OCI-M2 (cell line): ENCODE measurements around the gene SPATA33.

ENCODE experiments used
- DNase-seq: peaks from one replicate; lab custom pipeline; 2025; ENCODE audit not compliant: unreplicated experiment; lab: John Stamatoyannopoulos, UW

SPATA33 gene

DNA sequence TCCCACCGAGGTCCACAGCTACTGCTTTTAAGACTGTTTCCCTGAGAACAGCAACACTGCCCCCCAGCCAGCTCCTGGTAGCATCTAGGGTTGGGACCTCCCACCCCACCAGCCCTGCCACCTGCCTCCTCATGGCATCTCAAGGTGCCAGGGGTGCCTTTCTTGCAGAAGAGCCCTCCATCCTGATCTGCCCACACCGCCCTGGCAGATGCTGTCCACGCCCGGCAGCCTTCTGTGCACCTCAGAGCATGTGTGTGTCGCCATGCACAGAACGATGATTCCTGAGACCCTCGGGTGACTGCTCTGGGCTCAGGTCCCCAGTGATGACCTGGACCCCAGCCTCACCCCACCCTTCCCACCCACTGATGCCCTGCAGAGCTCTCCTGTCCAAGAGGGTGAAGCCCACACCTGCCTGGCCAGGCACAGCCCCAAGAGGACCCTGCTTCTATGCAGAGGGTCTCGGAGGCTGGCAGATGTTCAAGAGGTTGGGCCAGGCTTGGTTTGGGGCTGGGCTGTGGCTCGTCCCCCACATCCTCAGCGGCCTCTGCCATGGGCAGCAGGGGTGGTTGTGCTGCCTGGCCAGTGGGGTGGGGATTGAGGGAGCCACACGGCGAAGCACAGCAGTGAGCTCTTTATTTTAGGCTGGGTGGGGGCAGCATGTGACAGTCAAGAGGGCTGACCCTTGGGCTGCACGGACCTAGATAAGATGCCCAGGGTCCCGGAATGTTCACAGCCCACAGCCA lies 49.1 kb downstream of the SPATA33 start:
- DNase-seq = no peak

DNA sequence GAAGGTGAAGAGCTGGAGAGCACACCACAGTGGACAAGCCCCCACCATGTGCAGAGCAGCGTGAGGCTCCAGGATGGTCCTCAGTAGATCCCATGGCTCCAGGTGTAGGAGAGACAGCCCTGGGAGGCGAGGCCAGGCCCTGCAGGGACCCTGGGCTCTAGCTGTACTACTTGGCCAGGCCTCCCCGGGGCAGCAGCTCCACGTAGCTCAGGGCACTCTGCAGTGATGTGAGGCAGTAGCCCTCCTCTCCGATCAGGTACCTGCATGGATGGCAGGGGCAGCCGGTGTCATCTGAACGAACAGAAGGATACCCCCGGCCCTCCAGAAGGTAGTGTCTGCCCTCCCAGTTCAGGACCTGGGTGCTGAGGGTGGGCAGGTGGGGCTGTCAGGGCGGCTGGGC lies 50.1 kb downstream of the SPATA33 start:
- DNase-seq = no peak

DNA sequence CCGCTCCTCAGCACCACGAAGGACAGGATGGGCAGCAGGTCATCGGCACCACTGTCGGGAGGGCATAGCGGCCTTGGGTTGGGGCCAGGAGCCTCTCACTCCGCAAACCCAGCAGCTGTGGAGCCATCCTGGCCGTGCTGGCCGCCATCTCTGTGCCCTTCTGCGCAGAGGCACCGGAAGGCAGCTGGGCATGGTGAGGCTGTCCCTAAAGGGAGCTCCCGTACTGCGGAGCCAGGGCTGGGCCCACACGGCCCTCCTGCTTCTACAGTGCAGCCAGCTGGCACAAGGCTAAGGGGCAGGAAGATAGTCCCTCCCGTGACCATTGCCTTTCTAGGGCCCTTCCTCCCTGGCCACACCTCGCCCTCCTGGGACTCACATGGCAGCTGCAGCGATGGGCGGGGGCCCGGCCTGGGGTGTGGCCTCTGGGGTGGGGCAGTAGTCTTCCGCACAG lies 50.9 kb downstream of the SPATA33 start:
- DNase-seq = no peak

DNA sequence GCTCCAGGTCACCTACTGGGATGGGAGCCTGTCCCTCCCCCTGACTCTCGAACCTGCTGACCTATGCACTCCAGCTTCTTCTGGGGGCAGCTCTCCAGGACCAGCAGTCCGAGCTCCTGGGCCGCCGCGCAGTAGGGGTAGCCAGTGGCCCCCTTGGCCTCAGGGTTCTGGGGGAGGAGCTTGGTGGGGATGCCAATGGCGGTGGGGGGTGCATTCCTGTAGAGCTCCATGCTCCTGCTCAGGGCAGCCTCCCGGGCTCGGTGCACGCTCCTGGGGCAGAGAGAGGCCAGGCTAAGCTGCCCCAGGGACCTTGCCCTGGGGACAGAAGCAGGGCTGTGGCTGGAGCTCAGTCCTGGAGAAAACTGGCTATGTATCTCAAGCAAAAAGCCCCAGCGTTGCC lies 51.5 kb downstream of the SPATA33 start:
- DNase-seq = no peak

DNA sequence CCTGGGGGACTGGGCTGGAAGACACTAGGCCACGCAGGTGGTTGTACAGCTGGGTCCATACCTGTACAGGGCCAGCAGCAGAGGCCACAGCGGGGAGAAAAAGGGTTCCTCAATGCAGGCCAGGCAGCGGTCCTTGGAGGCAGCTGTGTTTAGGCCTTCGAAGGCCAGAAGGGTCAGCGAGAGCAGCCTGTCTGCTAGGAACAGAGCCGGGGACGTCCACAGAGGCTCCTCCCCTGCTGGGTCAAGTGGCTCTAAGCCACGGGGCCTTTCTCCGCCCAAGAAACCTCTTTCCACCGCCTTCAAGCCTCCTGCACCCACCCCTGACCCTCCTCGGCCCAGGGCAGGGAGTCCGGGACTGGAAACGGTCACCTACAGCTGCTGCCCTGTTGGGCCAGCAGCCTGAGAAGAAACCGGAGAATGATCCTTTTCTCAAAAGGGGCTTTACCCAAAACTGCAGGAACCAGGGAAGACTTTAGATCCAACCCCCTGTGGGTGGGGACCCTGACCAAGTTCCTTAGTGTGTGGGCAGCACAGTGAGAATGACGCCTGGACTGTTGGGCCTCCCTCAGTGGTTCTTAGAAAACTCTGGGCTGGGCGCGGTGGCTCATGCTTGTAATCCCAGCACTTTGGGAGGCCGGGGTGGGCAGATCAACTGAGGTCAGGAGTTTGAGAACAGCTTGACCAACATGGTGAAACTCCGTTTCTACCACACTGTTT lies 52.2 kb downstream of the SPATA33 start:
- no peak for DNase-seq

DNA sequence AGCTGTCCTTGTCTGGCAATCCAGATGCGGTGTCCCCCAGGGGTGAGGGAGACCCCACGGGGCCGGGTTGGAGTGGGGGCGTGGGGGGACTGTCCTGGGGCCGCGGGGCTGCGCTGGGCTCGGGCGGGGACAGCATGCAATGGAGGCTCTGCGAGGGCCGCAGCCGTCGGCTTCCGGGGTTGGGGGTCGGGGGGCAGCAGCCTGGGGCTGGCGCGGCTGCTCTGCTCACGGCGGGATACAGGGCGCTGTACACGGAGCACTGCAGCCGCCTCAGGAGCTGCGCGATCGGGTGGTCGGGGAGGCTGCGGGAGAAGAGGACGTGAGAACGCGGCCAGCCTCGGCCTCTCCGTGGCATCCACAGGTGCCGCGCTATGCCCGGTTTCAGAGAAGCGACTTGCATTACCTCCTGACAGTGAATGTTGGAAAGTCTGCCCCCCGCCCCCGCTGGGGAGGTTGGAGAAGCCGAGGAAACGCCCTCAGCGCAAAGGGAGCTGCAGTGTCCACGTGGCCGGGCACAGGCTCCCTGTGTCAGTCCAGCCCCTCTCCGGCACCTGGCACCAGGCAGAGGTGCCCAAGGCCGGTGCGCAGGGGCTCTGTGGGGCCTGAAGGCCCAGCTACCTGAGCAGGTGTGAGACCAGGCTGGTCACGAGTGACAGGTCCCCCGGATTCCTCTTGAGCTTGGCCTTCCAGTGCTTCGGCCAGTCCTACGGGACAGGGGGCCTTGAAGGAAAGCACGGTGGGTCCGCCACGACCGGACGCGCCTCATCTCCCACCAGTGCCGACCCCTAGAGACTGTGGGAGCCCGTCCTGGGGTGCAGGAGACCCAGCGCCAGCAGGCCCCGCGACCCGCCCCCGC lies 53.3 kb downstream of the SPATA33 start:
- no peak for DNase-seq

DNA sequence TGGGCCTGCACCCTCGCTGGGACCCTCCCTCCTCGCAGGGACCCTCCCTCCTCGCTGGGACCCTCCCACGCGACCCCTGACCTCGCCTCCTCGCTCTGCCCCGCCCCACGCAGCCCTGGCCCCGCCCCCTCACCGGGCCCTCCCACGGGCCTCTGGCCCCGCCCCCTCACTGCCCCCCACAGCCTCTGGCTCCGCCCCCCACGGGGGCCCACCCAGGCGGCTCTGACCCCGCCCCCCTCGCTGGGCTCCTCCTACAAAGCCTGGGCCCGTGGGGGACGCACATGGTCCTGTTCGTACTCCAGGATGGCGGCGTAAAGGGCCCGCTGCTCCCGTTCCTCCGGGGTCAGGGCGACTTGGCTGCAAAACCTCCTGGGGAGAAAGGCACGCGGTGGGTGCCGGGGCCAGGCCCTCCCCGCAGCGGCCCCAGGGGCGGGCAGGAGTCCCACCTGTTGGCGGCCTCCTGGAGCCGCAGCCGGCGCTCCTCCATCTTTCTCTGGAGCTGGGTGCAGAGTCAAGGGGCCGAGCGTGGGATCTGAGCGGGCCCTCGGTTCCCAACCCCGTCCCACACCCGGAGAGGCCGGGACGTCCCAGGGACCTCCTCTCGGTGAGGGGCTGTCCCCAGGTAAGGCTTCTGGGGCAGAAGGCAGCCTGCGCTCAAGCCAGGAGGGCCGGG lies 54.1 kb downstream of the SPATA33 start:
- DNase-seq = no peak

DNA sequence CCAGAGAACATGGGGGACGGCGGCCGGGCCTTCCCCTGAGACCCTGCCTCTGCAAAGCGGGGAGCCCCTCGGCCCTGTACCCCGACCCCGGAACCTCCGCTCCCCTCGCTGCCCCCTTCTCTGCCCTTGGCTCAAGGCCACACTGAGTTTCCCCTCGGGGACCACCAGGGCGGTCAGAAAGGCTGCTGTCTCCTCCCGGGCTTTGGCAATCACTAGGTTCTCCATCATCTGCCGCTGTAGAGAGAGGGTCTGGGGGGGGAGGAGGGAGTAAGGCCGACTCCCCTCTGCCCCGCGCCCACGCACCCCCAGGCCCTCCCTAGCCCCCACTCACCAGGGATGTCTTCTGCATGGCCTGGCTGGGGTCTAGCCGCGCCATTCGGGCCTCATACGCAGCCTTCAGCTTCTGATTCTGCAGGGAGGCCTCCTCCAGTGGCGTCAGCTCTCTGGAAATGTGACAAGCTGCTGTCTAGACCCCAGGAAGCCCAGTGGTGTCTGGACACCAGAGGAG lies 54.7 kb downstream of the SPATA33 start:
- no peak for DNase-seq

DNA sequence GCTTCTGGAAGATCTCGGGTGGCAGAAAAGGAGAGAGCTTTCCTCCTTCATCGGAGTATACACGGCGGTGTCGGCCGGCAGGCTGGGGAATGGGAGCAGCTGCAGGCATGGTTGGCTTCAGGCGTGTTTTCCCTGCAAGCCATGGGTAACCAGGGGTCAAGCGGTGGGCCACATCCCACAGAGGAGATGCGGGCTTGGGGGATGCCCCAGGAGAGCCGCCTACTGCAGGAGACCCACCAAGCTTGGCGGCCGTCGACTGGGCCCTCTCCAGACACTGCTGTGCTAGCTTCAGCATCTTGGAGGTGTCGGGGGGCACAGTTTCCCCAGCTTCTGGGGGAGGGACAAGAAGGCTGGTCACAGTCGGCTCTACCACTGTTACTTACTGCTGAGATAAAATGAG lies 58.9 kb downstream of the SPATA33 start:
- no peak for DNase-seq

DNA sequence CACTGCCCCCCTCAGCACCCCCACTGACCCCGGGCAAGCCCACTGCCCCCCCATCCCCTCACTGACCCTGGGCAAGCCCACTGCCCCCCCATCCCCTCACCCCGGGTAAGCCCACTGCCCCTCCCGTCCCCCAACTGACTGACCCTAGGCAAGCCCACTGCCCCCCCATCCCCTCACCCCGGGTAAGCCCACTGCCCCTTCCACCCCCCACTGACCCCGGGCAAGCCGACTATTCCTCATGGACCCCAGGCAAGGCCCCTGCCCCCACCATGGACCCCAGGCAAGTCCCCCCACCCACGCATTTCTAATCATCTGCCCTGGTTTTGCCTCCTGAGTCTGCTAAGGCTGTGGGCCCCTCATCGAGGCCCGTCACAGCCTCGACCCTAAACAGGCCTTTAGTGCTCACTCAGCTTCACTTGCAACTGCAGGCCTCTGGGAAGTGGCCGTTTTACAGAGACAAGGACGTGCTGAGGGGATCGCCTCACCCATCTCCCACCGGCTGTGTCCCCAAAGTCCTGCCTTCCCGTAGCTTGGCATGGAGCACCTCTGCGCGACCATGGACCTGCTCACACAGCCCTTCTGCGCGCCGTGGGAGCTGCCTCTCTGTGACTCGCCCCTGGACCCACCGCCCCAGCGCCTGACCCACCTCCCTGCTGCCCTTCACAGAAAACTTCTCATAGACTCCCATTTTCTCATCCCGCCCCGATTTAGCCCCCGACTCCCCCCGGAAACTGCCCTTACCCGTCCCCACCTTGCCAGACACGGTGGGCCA lies 59.5 kb downstream of the SPATA33 start:
- no peak for DNase-seq

DNA sequence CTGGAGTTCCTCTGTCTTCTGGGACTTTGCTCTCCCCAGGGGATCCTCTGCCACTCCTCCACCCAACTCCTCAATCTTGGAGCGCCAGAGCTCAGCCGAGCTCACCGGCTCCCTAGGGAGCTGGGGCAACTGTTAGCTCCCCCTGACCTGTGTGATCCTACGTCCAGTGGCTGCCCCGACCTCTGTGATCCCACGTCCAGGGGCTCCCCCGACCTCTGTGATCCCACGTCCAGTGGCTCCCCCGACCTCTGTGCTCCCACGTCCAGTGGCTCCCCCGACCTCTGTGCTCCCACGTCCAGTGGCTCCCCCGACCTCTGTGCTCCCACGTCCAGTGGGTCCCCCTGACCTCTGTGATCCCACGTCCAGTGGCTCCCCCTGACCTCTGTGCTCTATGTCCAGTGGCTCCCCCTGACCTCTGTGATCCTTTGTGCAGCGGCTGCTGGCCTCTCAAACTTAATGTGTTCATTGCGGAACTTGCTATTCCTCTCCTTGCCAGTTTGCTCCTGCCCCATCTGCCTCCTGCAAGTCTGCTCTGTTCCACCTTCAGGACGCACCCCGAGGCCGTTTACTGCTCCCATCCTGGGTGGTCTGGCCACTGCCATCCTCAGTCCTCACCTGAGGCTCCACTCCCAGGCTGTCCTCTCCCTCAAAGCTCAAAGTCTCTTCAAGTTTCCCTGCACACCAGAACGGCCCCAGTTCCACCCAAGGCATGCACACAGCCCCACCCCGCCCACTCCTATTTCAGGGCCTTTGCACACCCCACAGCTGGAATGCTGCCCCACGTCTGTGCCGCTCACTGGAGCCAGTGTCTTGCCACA lies 60.3 kb downstream of the SPATA33 start:
- no peak for DNase-seq
